Measurements from ENCODE around the gene GUCY2D.

- TF ChIP-seq, protein P1, sequence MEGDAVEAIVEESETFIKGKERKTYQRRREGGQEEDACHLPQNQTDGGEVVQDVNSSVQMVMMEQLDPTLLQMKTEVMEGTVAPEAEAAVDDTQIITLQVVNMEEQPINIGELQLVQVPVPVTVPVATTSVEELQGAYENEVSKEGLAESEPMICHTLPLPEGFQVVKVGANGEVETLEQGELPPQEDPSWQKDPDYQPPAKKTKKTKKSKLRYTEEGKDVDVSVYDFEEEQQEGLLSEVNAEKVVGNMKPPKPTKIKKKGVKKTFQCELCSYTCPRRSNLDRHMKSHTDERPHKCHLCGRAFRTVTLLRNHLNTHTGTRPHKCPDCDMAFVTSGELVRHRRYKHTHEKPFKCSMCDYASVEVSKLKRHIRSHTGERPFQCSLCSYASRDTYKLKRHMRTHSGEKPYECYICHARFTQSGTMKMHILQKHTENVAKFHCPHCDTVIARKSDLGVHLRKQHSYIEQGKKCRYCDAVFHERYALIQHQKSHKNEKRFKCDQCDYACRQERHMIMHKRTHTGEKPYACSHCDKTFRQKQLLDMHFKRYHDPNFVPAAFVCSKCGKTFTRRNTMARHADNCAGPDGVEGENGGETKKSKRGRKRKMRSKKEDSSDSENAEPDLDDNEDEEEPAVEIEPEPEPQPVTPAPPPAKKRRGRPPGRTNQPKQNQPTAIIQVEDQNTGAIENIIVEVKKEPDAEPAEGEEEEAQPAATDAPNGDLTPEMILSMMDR (IDR thresholded peaks at IDR 0.05) = peak; percentile 56 to 82
- TF ChIP-seq EP300 (IDR thresholded peaks at IDR 0.05) (no peak), POLR2AphosphoS5 (IDR thresholded peaks at IDR 0.05) (no peak), POLR2A (IDR thresholded peaks at IDR 0.05) (no peak)
Observed at GRCh38 chr17:8060274-8060673, 57.9 kb downstream of the GUCY2D start.

Measured in suprapubic skin (tissue), 4 donors.